Panc1 (cell line): ENCODE measurements around the gene TTF1. TPM values are rescaled to one million over a fixed set of nuclear protein-coding genes. Genes with fewer than 3 reads are reported as not detected.

Experiments
- ATAC-seq: fragments of 200-7000 bp; cut with Tn5 transposase; 2 replicates; pipeline ENCODE4 v1.9.1; 2020; ENCODE audit warnings: mild to moderate bottlenecking, moderate library complexity
- BruUV-seq: library from RNA; stranded (reverse); fragments of 400-500 nt; replicated peaks from 2 replicates; lab custom pipeline; 2021; lab: Mats Ljungman, UMichigan
- CTCF ChIA-PET: fragments of 300-600 bp; sonication (Branson Sonifier 250); formaldehyde crosslinking; loops from one replicate; lab custom pipeline; 2022; ENCODE audit warnings: antibody characterized with exemption; lab: Charles Lee
- POLR2A ChIA-PET: fragments of 300-600 bp; sonication (Branson Sonifier 250); formaldehyde crosslinking; loops from one replicate; lab custom pipeline; 2022; ENCODE audit warnings: antibody characterized with exemption; lab: Charles Lee
- DNase-seq: peaks from one replicate; pipeline ENCODE4 v3.0.0-alpha.2; 2010; ENCODE audit warnings: low read depth, low spot score
- H3K27ac ChIP-seq: 2 replicates; pipeline ENCODE4 v1.5.1; 2011; ENCODE audit warnings: mild to moderate bottlenecking, low read length, inconsistent platforms
- H3K27me3 ChIP-seq: fragments of 200-500 bp; sonication (Bioruptor generic); 2 replicates; pipeline ENCODE4 v1.6.0; 2014; ENCODE audit warnings: low read length, inconsistent platforms; ENCODE audit not compliant: control insufficient read depth, insufficient read depth
- H3K36me3 ChIP-seq: fragments of 200-500 bp; sonication (Bioruptor generic); 2 replicates; pipeline ENCODE4 v1.5.1; 2014; ENCODE audit warnings: inconsistent platforms, mild to moderate bottlenecking, low read length, moderate library complexity; ENCODE audit not compliant: control insufficient read depth, insufficient read depth
- H3K4me1 ChIP-seq: 2 replicates; pipeline ENCODE4 v1.5.1; 2011; ENCODE audit warnings: inconsistent platforms, mild to moderate bottlenecking, low read length, moderate library complexity; ENCODE audit not compliant: control insufficient read depth, insufficient read depth
- H3K4me3 ChIP-seq, 2 experiments: 2 replicates each; pipeline ENCODE4 v1.5.1; 2011 to 2012; ENCODE audit warnings: low read depth in 2 of 2, low read length in 2 of 2, mild to moderate bottlenecking in 2 of 2, inconsistent platforms in 1 of 2, moderate library complexity in 1 of 2
- H3K9me3 ChIP-seq: fragments of 200-500 bp; sonication (Bioruptor generic); 2 replicates; pipeline ENCODE4 v1.5.1; 2014; ENCODE audit warnings: low read depth, mild to moderate bottlenecking, inconsistent platforms, low read length, moderate library complexity; ENCODE audit not compliant: control insufficient read depth, insufficient read depth
- POLR2AphosphoS5 ChIP-seq: IDR thresholded peaks from 2 replicates; pipeline ENCODE4 v1.6.1; 2012; ENCODE audit warnings: mild to moderate bottlenecking, low read depth, low read length, moderate library complexity
- SIN3A ChIP-seq: IDR thresholded peaks from 2 replicates; pipeline ENCODE4 v1.6.1; 2012; ENCODE audit warnings: low read depth, mild to moderate bottlenecking, low read length, moderate library complexity, borderline replicate concordance; ENCODE audit not compliant: insufficient read depth
- TCF7L2 ChIP-seq: IDR thresholded peaks from 2 replicates; pipeline ENCODE4 v1.6.1; 2011; ENCODE audit warnings: mild to moderate bottlenecking, low read depth, low read length, inconsistent platforms
- in situ Hi-C: cut with HindIII; loops from 2 replicates; pipeline ENCODE4 v1.10.0; 2016; ENCODE audit warnings: low sequenced_read_pairs, low pct_unique_long_range_greater_than_20kb
- intact Hi-C: fragments of 100-400 bp; cut with micrococcal nuclease; formaldehyde crosslinking; loops from one replicate; pipeline ENCODE4 v1.10.0; 2022; ENCODE audit not compliant: unreplicated experiment
- total RNA-seq: library from RNA; stranded (reverse); gene quantifications from one replicate; pipeline ENCODE4 v1.2.1, GENCODE V29; 2021; ENCODE audit not compliant: unreplicated experiment
- TF ChIP-seq, protein P1 (sequence below): fragments of 450-650 bp; IDR thresholded peaks from 2 replicates; pipeline ENCODE4 v1.5.1; 2017; ENCODE audit warnings: mild to moderate bottlenecking
- TF ChIP-seq, protein P2 (sequence below), 2 experiments: IDR thresholded peaks; 2 replicates each; pipeline ENCODE4 v1.6.1; 2011 to 2012; ENCODE audit warnings: low read depth in 2 of 2, control low read depth in 1 of 2, low read length in 1 of 2, mild to moderate bottlenecking in 1 of 2, moderate library complexity in 1 of 2; ENCODE audit not compliant: insufficient read depth in 1 of 2

TTF1 gene
- total RNA-seq, 1 experiment from 2014 or later, result 8.4 TPM

DNA sequence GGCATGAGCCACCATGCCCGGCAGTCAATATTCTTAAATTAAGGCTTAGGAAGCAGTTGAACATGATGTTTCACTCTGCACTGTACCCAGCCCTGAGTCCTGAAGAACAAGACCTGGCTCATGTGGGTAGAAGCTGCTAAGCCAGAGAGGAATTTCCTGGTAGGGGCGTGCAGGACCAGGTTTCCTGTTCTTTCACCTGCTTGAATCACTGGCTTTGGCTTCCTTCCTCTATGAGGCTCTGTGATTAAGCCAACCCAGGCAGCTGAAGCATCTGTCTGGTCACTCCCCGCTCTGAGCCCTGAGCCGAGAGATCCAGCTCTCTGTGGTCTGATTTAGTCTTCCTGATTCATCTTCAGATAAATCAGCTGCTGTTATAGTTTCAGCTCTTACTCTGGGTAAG, 32.5 kb upstream of the TTF1 start:
- Histone ChIP-seq H3K4me3 (no peak overlapping the region), H3K27ac (no peak overlapping the region), H3K9me3 (no peaks in the 10 kb centered on the region), H3K4me1 (no peaks in the 10 kb centered on the region), H3K27me3 (no peaks in the 10 kb centered on the region), H3K36me3 (no peaks in the 10 kb centered on the region)
- CTCF ChIA-PET, result no interaction called here
- no peak for ATAC-seq
- no TSS peak for BruUV-seq
- in situ Hi-C loops, result no loop called here
- TF ChIP-seq, protein P1, sequence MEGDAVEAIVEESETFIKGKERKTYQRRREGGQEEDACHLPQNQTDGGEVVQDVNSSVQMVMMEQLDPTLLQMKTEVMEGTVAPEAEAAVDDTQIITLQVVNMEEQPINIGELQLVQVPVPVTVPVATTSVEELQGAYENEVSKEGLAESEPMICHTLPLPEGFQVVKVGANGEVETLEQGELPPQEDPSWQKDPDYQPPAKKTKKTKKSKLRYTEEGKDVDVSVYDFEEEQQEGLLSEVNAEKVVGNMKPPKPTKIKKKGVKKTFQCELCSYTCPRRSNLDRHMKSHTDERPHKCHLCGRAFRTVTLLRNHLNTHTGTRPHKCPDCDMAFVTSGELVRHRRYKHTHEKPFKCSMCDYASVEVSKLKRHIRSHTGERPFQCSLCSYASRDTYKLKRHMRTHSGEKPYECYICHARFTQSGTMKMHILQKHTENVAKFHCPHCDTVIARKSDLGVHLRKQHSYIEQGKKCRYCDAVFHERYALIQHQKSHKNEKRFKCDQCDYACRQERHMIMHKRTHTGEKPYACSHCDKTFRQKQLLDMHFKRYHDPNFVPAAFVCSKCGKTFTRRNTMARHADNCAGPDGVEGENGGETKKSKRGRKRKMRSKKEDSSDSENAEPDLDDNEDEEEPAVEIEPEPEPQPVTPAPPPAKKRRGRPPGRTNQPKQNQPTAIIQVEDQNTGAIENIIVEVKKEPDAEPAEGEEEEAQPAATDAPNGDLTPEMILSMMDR, result no peak
- TF ChIP-seq POLR2AphosphoS5, result no peak
- TF ChIP-seq SIN3A, result no peak
- TF ChIP-seq, protein P2, sequence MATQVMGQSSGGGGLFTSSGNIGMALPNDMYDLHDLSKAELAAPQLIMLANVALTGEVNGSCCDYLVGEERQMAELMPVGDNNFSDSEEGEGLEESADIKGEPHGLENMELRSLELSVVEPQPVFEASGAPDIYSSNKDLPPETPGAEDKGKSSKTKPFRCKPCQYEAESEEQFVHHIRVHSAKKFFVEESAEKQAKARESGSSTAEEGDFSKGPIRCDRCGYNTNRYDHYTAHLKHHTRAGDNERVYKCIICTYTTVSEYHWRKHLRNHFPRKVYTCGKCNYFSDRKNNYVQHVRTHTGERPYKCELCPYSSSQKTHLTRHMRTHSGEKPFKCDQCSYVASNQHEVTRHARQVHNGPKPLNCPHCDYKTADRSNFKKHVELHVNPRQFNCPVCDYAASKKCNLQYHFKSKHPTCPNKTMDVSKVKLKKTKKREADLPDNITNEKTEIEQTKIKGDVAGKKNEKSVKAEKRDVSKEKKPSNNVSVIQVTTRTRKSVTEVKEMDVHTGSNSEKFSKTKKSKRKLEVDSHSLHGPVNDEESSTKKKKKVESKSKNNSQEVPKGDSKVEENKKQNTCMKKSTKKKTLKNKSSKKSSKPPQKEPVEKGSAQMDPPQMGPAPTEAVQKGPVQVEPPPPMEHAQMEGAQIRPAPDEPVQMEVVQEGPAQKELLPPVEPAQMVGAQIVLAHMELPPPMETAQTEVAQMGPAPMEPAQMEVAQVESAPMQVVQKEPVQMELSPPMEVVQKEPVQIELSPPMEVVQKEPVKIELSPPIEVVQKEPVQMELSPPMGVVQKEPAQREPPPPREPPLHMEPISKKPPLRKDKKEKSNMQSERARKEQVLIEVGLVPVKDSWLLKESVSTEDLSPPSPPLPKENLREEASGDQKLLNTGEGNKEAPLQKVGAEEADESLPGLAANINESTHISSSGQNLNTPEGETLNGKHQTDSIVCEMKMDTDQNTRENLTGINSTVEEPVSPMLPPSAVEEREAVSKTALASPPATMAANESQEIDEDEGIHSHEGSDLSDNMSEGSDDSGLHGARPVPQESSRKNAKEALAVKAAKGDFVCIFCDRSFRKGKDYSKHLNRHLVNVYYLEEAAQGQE (IDR thresholded peaks at IDR 0.05; ENCODE audit: insufficient read depth in 1 of 2, low read depth in 2 of 2, low read length in 1 of 2), result no peak
- no peak for TF ChIP-seq TCF7L2
- POLR2A ChIA-PET, result interaction anchor here (0.8 kb wide), 1 partner anchor 131 kb away, joined by 16 read pairs; no protein-coding TSS in a partner anchor
- intact Hi-C loops, result no loop called here
- no peak for DNase-seq

DNA sequence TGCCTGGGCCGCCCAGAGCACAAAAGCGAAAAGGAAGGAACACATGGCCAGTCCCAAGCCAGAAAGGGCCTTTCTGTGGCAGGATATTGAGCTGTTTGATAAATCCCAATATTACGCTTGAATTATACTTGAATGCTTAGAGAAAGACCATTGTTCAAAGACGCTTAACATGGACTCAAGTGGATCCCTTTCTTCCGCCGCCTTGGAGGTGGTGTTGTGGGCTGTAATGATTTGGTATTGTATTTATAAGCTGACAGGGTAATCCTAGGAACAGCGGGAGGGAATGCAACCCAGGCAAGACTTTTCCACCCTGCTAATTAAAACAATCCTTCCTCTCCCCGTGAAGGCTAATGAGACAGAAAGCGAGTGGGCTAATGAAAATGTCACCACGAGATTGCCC, 28.2 kb upstream of the TTF1 start:
- ATAC-seq (no peak), DNase-seq (no peak)
- TF ChIP-seq TCF7L2, result no peak
- TF ChIP-seq POLR2AphosphoS5, result no peak
- no peak for TF ChIP-seq SIN3A
- TF ChIP-seq, protein P1, result no peak
- TF ChIP-seq, protein P2 (IDR thresholded peaks at IDR 0.05; ENCODE audit: insufficient read depth in 1 of 2, low read depth in 2 of 2, low read length in 1 of 2), result no peak
- no peaks in the 10 kb centered on the region for H3K36me3 ChIP-seq
- H3K27me3 ChIP-seq, result 0 out of 2 replicates have a peak, but pooled peaks cover 2% of the 10 kb centered on the region
- no peak overlapping the region for H3K4me3 ChIP-seq
- ChIA-PET CTCF (no interaction called here), POLR2A (no interaction called here)
- BruUV-seq, result no TSS peak
- H3K4me1 ChIP-seq, result no peaks in the 10 kb centered on the region
- intact Hi-C loops, result no loop called here
- H3K9me3 ChIP-seq, result no peaks in the 10 kb centered on the region
- H3K27ac ChIP-seq, result no peak overlapping the region
- in situ Hi-C loops, result no loop called here
